Gastrocnemius medialis (tissue), 4 donors: ENCODE results near the gene ERC1.
"Not testable (repeated sequence)": the region's sequence is repeated elsewhere in the genome, so short reads cannot be mapped to it uniquely, and the experiment has no call there.

Source experiments
- CTCF ChIP-seq, 5 experiments: fragments of 450-650 bp in 3 of 5; fragments of 200-600 bp in 2 of 5; sonication (generic) in 2 of 5; IDR thresholded peaks in 4 of 5; conservative IDR thresholded peaks in 1 of 5; 1 replicate in 4 of 5; 2 replicates in 1 of 5; pipeline ENCODE4 v1.5.1; 2016 to 2019; ENCODE audit warnings: antibody characterized with exemption in 5 of 5, mild to moderate bottlenecking in 3 of 5, moderate library complexity in 3 of 5
- POLR2A ChIP-seq, 2 donors: fragments of 450-650 bp; IDR thresholded peaks; one replicate each; pipeline ENCODE4 v1.6.1; 2017; ENCODE audit warnings: antibody characterized with exemption in 2 of 2, mild to moderate bottlenecking in 2 of 2, moderate library complexity in 2 of 2

GRCh38 chr12:1255854-1256253 is 264.8 kb downstream of the ERC1 start:
- TF ChIP-seq CTCF (IDR thresholded peaks at IDR 0.05 in 4 of 5, conservative IDR thresholded peaks at IDR 0.05 in 1 of 5); POLR2A (IDR thresholded peaks at IDR 0.05): not testable (repeated sequence)
